PC-3 (cell line): ENCODE data around the gene TACC2.

Experiments used
- CTCF ChIP-seq: fragments of 300-600 bp; sonication (generic); conservative IDR thresholded peaks from 2 replicates; pipeline ENCODE4 v1.5.1; 2017; ENCODE audit warnings: antibody characterized with exemption, low read depth, mild to moderate bottlenecking, low read length
- EZH2 ChIP-seq: fragments of 300-600 bp; sonication (generic); IDR thresholded peaks from one replicate; pipeline ENCODE4 v1.6.1; 2017; ENCODE audit warnings: antibody characterized with exemption, mild to moderate bottlenecking, low read length; ENCODE audit not compliant: unreplicated experiment

- TF ChIP-seq CTCF (no peak), EZH2 (no peak)
Measured at GRCh38 chr10:122176232-122177213, 187.6 kb downstream of the TACC2 start.
